ENCODE results near the gene C11orf71. TPM values are rescaled to one million over a fixed set of nuclear protein-coding genes. Genes with fewer than 3 reads are reported as not detected.

The C11orf71 gene
- total and polyA plus RNA-seq, 4 donors = 7.1 to 22.3 (median 7.9) TPM

GRCh38 chr11:114441921-114442320 is 41.6 kb upstream of the C11orf71 start:
- Histone ChIP-seq H3K4me1 (ENCODE audit: control insufficient read depth in 4 of 4, insufficient read depth in 4 of 4, low read length in 3 of 4) (peaks cover 0 to 15% (median 2%) of the 10 kb centered on the region in 4 donors), H3K9ac (ENCODE audit: low read depth in 1 of 2, low read length in 2 of 2) (no peak overlapping the region), H3K9me3 (ENCODE audit: control insufficient read depth in 4 of 4, low read length in 3 of 4) (no peaks in the 10 kb centered on the region), H3K4me3 (ENCODE audit: low read depth in 1 of 3, low read length in 3 of 3) (no peak overlapping the region), H3K27me3 (ENCODE audit: control insufficient read depth in 4 of 4, insufficient read depth in 4 of 4, low read length in 3 of 4) (no peaks in the 10 kb centered on the region), H3K36me3 (ENCODE audit: control insufficient read depth in 4 of 4, insufficient read depth in 3 of 4, low read depth in 1 of 4, low read length in 3 of 4) (peaks cover 1 to 10% (median 4%) of the 10 kb centered on the region in 4 donors), H3K27ac (ENCODE audit: low read depth in 1 of 2, low read length in 2 of 2) (no peak overlapping the region)
- no peak for DNase-seq (ENCODE audit: low spot score)
- no peak for TF ChIP-seq EGR1 (IDR thresholded peaks at IDR 0.05; ENCODE audit: low read depth in 2 of 2)
- TF ChIP-seq ATF3 (IDR thresholded peaks at IDR 0.05) = no peak
- no peak for TF ChIP-seq MAX (IDR thresholded peaks at IDR 0.05)
- TF ChIP-seq HNF4A (conservative IDR thresholded peaks at IDR 0.05) = no peak
- TF ChIP-seq RAD21 (IDR thresholded peaks at IDR 0.05) = no peak
- TF ChIP-seq CTCF (IDR thresholded peaks at IDR 0.05; ENCODE audit: low read depth, low read length, missing input control) = no peak
- no peak for TF ChIP-seq HNF4G (IDR thresholded peaks at IDR 0.05)
- no peak for TF ChIP-seq JUND (IDR thresholded peaks at IDR 0.05)
- no peak for TF ChIP-seq RXRA (IDR thresholded peaks at IDR 0.05)
- no peak for TF ChIP-seq GABPA (IDR thresholded peaks at IDR 0.05 in 1 of 2, conservative IDR thresholded peaks at IDR 0.05 in 1 of 2)
- no peak for TF ChIP-seq TAF1 (conservative IDR thresholded peaks at IDR 0.05)
- TF ChIP-seq SP1 (IDR thresholded peaks at IDR 0.05) = no peak
- TF ChIP-seq ZBTB33 (IDR thresholded peaks at IDR 0.05) = no peak
- 85% methylated on average over 2 of the region's 2 CpGs for WGBS

- Histone ChIP-seq H3K9me3 (ENCODE audit: control insufficient read depth in 4 of 4, low read length in 3 of 4) (no peaks in the 10 kb centered on the region), H3K27me3 (ENCODE audit: control insufficient read depth in 4 of 4, insufficient read depth in 4 of 4, low read length in 3 of 4) (no peaks in the 10 kb centered on the region), H3K36me3 (ENCODE audit: control insufficient read depth in 4 of 4, insufficient read depth in 3 of 4, low read depth in 1 of 4, low read length in 3 of 4) (peaks cover 1 to 8% (median 3%) of the 10 kb centered on the region in 4 donors), H3K4me1 (ENCODE audit: control insufficient read depth in 4 of 4, insufficient read depth in 4 of 4, low read length in 3 of 4) (peaks cover 0 to 15% (median 2%) of the 10 kb centered on the region in 4 donors), H3K27ac (ENCODE audit: low read depth in 1 of 2, low read length in 2 of 2) (no peak overlapping the region), H3K9ac (ENCODE audit: low read depth in 1 of 2, low read length in 2 of 2) (no peak overlapping the region), H3K4me3 (ENCODE audit: low read depth in 1 of 3, low read length in 3 of 3) (no peak overlapping the region)
- no peak for DNase-seq (ENCODE audit: low spot score)
- WGBS = 77% methylated on average over 7 of the region's 7 CpGs
- TF ChIP-seq YY1 (IDR thresholded peaks at IDR 0.05) (no peak), REST (IDR thresholded peaks at IDR 0.05) (no peak), HNF4A (conservative IDR thresholded peaks at IDR 0.05) (no peak), MAX (IDR thresholded peaks at IDR 0.05) (no peak), ATF3 (IDR thresholded peaks at IDR 0.05) (no peak), GABPA (IDR thresholded peaks at IDR 0.05 in 1 of 2, conservative IDR thresholded peaks at IDR 0.05 in 1 of 2) (no peak), HNF4G (IDR thresholded peaks at IDR 0.05) (no peak), EGR1 (IDR thresholded peaks at IDR 0.05; ENCODE audit: low read depth in 2 of 2) (no peak), CTCF (IDR thresholded peaks at IDR 0.05; ENCODE audit: low read depth, low read length, missing input control) (no peak), SP1 (IDR thresholded peaks at IDR 0.05) (no peak), JUND (IDR thresholded peaks at IDR 0.05) (no peak), FOXA2 (IDR thresholded peaks at IDR 0.05) (no peak), TAF1 (conservative IDR thresholded peaks at IDR 0.05) (no peak), NR2F2 (IDR thresholded peaks at IDR 0.05) (no peak)
Measured at GRCh38 chr11:114440971-114441763, 40.9 kb upstream of the C11orf71 start.
